Stimulated activated CD8-positive, alpha-beta memory T cell treated with anti-CD3 and anti-CD28 coated beads, Interleukin-2, amount 100 ng/mL, for 48 hours (primary cell): ENCODE data around the gene SRC.
A peak's percentile ranks its signal among the peaks of the same experiment; 100 is the strongest.

Source experiments
- DNase-seq, 2 donors: peaks; one replicate each; pipeline ENCODE4 v3.0.0-alpha.2; 2020; ENCODE audit warnings: low read depth in 2 of 2

SRC gene

DNA sequence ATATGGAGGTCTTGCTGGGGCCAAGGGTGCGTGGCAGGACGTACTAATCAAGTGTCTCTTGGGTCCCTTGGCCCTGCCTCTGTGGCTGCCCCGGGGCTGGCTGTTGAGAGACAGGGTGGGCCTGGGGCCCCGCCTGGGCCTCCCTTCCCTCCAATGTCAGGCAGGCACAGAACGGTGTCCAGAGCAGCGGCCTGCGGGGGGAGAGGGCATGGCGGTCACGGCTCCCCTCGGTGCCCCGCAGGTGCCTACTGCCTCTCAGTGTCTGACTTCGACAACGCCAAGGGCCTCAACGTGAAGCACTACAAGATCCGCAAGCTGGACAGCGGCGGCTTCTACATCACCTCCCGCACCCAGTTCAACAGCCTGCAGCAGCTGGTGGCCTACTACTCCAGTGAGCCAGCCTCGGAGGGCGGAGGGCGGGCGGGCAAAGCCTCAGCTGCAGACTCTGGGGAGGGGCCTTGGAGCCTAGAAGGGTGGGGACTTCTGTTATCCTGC is 50.0 kb downstream of the SRC start:
- DNase-seq = no peak

GRCh38 chr20:37396416-37397075 is 50.6 kb downstream of the SRC start:
- no peak for DNase-seq

DNA sequence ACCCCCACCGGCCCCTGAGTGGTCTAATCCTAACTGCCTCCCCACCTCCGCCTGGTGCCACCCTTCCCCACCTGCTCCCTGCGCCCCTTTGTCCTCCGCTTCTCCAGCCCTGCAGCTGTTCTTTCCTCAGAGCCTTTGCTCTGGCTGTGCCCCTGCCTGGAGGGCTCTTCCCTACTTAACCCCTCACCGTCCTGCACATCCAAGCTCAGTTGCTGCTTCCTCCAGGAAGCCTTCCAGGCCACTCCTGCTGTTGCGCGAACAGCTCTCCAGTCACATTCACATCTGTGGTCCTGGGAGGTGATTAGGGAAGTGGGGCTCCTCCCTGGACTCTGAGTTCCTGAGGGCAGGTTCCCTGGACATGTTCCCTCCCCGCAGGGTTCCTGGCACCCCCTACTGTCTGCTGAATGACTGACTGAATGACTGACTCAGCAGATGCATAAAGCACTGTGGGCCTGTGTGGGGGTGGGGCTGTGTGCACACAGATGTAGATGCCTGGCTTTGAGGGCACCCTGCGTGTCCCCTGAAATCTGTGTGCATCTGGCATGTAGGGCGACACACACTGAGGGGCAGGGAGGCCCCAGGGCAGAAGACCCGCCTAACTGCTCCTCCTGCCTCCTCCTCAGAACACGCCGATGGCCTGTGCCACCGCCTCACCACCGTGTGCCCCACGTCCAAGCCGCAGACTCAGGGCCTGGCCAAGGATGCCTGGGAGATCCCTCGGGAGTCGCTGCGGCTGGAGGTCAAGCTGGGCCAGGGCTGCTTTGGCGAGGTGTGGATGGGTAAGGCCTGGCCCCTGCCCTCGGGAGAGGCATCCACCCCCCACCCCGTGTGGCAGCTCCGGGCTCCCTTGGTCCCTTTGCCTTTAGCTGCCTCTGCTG is 51.4 kb downstream of the SRC start:
- DNase-seq = no peak

GRCh38 chr20:37397954-37398749 is 52.2 kb downstream of the SRC start:
- no peak for DNase-seq

DNA sequence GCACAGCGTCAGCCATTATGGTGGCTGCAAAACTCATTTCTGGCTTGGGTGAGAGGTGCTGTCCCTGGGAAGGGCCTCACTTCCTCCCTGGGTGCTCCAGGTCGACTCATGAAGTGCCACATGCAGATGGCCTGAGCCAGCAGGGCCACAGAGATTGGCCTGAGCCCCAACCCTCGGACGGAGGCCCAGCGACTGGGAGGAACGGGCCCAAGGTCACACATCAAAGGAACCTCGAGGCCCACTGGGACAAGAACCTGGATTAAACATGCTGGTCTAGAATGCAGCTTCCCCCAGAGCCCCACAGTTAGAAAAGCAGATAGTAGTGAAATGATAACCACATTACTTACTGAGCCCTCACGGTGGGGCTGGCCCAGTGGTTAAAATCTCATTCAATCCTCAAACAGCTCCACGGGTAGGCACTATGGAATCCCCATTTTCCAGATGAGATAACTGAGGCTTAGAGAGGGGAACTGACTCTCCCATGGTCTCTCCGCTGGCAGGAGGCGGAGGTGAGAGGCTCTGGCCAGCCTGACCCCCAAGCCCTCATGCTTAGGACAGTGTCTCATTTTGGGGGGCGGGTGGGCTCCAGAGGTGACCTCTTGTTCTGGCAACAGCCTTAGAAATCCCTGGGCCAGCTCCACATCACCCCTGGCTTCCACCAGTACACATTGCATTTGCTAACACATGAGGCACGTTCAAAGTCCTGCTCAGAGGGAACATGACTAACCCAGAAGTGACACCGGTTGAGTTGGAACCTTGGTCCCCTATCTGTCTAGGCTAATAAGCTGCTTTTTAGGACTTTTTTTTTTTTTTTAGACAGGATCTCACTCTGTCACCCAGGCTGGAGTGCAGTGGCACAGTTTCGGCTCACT is 53.0 kb downstream of the SRC start:
- DNase-seq = no peak

DNA sequence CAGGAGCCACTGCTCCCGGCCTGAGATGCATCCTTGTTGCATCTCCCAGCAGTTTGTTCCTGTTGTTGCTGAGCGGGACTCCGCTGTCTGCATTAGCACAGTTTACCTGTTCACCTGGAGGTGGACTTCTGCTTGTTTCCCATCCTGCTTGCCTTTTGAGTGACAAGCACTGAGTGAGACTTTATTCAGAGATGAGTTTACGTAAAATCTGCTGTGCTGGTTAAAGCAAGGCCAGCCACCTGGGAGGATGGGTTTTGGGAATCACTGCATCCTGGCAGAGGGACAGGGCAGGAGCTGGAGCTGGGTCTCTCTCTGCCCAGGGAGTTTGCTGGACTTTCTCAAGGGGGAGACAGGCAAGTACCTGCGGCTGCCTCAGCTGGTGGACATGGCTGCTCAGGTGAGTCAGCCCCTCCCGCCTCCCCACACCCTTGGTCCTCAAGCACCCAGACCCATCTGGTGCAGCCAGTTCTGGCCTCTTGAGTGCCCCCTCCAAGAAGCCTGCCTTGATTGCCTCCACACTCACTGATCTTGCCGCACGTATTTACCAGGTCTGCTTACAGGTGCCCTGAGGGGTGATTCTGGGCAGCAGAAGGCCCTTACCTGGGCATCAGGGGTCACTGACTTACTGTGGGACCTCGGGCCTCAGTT is 55.5 kb downstream of the SRC start:
- DNase-seq = no peak

- DNase-seq = no peak
These were observed 56.2 kb downstream of the SRC start for GRCh38 chr20:37401930-37402675.

GRCh38 chr20:37403107-37404033 is 57.4 kb downstream of the SRC start:
- DNase-seq = no peak

DNA sequence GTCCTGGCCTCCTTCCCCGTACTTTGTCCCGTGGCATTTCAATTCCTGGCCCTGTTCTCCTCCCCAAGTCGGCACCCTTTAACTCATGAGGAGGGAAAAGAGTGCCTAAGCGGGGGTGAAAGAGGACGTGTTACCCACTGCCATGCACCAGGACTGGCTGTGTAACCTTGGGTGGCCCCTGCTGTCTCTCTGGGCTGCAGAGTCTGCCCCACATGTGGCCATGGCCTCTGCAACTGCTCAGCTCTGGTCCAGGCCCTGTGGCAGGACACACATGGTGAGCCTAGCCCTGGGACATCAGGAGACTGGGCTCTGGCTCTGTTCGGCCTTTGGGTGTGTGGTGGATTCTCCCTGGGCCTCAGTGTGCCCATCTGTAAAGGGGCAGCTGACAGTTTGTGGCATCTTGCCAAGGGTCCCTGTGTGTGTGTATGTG is 58.5 kb downstream of the SRC start:
- no peak for DNase-seq

GRCh38 chr20:37405351-37405897 is 59.5 kb downstream of the SRC start:
- no peak for DNase-seq

GRCh38 chr20:37406010-37406998 is 60.4 kb downstream of the SRC start:
- peak; percentile 22 to 45 for DNase-seq

DNA sequence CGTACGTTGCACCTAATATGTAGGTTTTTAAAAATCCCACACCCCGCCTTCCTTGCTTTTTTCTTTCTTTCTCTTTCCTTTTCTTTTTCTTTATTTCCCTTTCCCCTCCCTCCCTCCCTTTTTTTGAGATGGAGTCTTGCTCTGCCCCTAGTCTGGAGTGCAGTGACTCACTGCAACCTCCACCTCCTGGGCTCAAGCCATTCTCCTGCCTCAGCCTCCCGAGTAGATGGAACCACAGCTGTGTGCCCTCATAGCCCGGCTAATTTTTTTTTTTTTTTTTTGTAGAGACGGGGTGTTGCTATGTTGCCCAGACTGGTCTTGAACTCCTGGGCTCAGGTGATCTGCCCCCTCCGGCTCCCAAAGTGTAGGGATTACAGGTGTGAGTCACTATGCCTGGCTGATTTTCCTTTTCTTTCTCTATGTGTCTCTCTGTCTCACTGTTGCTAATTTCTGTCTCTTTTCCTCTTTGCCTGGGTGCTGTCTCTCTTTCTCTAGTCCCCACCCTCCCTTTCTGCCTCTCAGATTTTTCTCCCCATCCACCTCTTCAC is 61.2 kb downstream of the SRC start:
- no peak for DNase-seq

GRCh38 chr20:37407573-37408002 is 61.6 kb downstream of the SRC start:
- DNase-seq = no peak

DNA sequence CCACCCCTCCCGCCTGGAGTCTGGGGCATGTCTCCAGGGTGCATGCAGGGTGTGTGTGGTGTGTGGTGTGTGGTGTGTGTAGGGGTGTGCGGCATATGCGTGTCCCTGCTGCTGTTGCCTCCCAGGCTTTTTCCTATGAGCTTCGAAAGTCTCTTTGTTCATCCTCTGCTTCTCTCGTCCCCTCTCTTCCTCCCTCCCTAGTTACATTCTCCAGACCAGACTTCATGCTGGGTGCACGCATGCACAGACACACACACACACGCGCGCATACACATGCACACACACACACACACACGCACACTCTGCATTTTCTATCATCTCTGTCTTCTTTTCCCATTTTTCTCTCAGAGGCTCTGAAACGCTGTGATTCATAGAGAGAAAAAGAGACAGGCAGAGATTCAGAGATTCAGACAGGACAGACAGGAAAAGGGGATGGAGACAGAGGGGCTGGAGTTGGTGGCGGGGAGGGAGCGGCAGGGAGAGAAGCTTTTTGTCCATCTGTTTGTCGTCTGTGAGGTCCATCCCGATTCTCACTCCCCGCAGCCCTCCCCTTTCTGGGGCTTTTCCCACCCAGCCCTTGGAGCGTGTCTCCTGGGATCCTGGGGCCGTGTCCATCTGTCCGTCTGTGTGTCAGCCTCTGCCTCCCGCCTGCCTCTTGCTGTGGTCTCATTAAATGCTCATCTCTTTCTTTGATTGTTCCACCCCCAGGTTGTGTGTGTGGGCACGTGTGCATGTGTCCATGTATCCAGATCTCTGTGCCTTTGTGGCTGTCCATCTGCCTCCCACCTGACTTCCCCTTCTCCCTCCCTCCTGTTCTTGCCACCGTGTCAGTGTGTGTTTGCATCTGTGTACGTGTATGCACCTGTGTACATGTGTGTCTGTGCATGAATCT is 62.6 kb downstream of the SRC start:
- no peak for DNase-seq

GRCh38 chr20:37411408-37412219 is 65.7 kb downstream of the SRC start:
- peak in 1 of 2 donors; percentile 5 for DNase-seq
